ENCODE data around the gene EPN3. TPM values are rescaled to one million over a fixed set of nuclear protein-coding genes. Genes with fewer than 3 reads are reported as not detected.

Gene EPN3
- total RNA-seq, 1 experiment from 2014 or later: 0.92 TPM

DNA sequence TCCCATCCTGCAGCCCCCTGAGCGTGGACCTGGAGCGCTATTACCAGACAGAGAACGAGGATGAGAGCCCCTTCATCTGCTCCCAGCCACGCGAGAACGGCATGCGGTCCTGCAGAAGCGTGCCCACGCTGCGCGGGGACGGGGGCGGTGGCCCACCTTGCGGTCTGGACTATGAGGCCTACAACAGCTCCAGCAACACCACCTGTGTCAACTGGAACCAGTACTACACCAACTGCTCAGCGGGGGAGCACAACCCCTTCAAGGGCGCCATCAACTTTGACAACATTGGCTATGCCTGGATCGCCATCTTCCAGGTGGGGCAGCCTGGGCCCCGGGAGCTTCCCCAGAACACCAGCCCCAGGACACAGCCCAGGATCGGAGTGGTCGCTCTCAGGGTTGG lies 40.0 kb downstream of the EPN3 start:
- no peaks in the 10 kb centered on the region for H3K27me3 ChIP-seq (ENCODE audit: control insufficient read depth, insufficient read depth, low read length)
- ATAC-seq: no peak
- H3K27ac ChIP-seq (ENCODE audit: low read length): no peak overlapping the region
- no peaks in the 10 kb centered on the region for H3K4me1 ChIP-seq (ENCODE audit: control insufficient read depth, insufficient read depth, low read length)
- CTCF ChIA-PET: interaction anchor here (0.5 kb wide), 1 partner anchor 787 kb away, joined by 3 read pairs; no protein-coding TSS in a partner anchor
- POLR2A ChIA-PET: no interaction called here
- TF ChIP-seq, protein P1, sequence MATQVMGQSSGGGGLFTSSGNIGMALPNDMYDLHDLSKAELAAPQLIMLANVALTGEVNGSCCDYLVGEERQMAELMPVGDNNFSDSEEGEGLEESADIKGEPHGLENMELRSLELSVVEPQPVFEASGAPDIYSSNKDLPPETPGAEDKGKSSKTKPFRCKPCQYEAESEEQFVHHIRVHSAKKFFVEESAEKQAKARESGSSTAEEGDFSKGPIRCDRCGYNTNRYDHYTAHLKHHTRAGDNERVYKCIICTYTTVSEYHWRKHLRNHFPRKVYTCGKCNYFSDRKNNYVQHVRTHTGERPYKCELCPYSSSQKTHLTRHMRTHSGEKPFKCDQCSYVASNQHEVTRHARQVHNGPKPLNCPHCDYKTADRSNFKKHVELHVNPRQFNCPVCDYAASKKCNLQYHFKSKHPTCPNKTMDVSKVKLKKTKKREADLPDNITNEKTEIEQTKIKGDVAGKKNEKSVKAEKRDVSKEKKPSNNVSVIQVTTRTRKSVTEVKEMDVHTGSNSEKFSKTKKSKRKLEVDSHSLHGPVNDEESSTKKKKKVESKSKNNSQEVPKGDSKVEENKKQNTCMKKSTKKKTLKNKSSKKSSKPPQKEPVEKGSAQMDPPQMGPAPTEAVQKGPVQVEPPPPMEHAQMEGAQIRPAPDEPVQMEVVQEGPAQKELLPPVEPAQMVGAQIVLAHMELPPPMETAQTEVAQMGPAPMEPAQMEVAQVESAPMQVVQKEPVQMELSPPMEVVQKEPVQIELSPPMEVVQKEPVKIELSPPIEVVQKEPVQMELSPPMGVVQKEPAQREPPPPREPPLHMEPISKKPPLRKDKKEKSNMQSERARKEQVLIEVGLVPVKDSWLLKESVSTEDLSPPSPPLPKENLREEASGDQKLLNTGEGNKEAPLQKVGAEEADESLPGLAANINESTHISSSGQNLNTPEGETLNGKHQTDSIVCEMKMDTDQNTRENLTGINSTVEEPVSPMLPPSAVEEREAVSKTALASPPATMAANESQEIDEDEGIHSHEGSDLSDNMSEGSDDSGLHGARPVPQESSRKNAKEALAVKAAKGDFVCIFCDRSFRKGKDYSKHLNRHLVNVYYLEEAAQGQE (IDR thresholded peaks at IDR 0.05; ENCODE audit: insufficient read depth in 1 of 2, low read depth in 2 of 2, low read length in 1 of 2): no peak
- TF ChIP-seq TCF7L2 (IDR thresholded peaks at IDR 0.05; ENCODE audit: low read depth, low read length) (no peak), POLR2AphosphoS5 (IDR thresholded peaks at IDR 0.05; ENCODE audit: low read depth, low read length) (no peak), SIN3A (IDR thresholded peaks at IDR 0.05; ENCODE audit: borderline replicate concordance, insufficient read depth, low read depth, low read length) (no peak)
- TF ChIP-seq, protein P2, sequence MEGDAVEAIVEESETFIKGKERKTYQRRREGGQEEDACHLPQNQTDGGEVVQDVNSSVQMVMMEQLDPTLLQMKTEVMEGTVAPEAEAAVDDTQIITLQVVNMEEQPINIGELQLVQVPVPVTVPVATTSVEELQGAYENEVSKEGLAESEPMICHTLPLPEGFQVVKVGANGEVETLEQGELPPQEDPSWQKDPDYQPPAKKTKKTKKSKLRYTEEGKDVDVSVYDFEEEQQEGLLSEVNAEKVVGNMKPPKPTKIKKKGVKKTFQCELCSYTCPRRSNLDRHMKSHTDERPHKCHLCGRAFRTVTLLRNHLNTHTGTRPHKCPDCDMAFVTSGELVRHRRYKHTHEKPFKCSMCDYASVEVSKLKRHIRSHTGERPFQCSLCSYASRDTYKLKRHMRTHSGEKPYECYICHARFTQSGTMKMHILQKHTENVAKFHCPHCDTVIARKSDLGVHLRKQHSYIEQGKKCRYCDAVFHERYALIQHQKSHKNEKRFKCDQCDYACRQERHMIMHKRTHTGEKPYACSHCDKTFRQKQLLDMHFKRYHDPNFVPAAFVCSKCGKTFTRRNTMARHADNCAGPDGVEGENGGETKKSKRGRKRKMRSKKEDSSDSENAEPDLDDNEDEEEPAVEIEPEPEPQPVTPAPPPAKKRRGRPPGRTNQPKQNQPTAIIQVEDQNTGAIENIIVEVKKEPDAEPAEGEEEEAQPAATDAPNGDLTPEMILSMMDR (IDR thresholded peaks at IDR 0.05): no peak
- BruUV-seq (replicated peaks): no TSS peak
- no peaks in the 10 kb centered on the region for H3K9me3 ChIP-seq (ENCODE audit: control insufficient read depth, insufficient read depth, low read depth, low read length)
- intact Hi-C loops (cut with micrococcal nuclease; ENCODE audit: unreplicated experiment) (no loop called here), in situ Hi-C loops (cut with HindIII; ENCODE audit: low pct_unique_long_range_greater_than_20kb, low sequenced_read_pairs) (no loop called here)
- no peak for DNase-seq (ENCODE audit: low read depth, low spot score)
- no peak overlapping the region for H3K4me3 ChIP-seq (ENCODE audit: low read depth in 2 of 2, low read length in 2 of 2)
- H3K36me3 ChIP-seq (ENCODE audit: control insufficient read depth, insufficient read depth, low read length): no peaks in the 10 kb centered on the region

DNA sequence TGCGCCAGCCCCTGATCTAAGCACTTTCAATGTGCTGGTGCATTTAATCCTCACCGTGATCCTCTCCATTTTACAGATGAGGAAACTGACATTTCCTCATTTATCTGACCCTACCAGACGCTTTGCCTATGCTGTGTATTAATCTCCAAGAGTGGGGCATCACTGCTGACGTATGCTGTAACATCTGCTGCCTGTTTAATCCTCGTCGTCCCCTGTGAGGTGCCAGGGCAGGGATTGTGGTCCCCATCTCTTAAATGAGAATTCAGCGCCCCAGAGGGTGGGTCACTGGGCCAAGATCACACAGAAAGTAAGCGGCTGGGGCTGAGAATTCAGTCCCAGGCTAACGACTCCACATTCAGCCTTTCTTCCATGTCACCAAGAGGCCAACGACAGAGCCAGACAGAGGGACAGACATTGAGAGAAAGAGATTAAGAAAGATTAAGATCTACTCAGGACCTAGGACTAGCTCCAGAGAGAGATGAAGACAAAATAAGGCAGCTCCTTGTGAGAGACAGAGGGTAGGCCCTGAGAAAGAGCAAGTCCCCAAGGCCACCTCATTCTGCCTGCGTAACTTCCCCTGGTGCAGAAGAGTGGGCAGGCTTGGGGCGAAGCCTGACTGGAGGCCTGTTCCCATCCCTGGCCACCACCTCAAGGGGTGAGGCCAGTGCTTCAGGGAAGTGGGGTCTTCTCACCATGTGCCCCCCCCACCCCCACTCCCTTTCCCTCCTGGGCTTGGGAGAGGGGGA lies 41.5 kb downstream of the EPN3 start:
- BruUV-seq (replicated peaks): no TSS peak
- ChIA-PET POLR2A (interaction anchor here (0.6 kb wide), 1 partner anchor 18 kb away, joined by 3 read pairs; no protein-coding TSS in a partner anchor), CTCF (interaction anchor here (0.6 kb wide), 1 partner anchor 305 kb away, joined by 3 read pairs; no protein-coding TSS in a partner anchor)

More for the DNA sequence above, 41.5 kb downstream of the EPN3 start:
- H3K36me3 ChIP-seq (ENCODE audit: control insufficient read depth, insufficient read depth, low read length): no peaks in the 10 kb centered on the region
- TF ChIP-seq POLR2AphosphoS5 (IDR thresholded peaks at IDR 0.05; ENCODE audit: low read depth, low read length) (no peak), SIN3A (IDR thresholded peaks at IDR 0.05; ENCODE audit: borderline replicate concordance, insufficient read depth, low read depth, low read length) (no peak), TCF7L2 (IDR thresholded peaks at IDR 0.05; ENCODE audit: low read depth, low read length) (no peak)
- TF ChIP-seq, protein P2 (IDR thresholded peaks at IDR 0.05): no peak
- TF ChIP-seq, protein P1 (IDR thresholded peaks at IDR 0.05; ENCODE audit: insufficient read depth in 1 of 2, low read depth in 2 of 2, low read length in 1 of 2): no peak
- H3K27me3 ChIP-seq (ENCODE audit: control insufficient read depth, insufficient read depth, low read length): no peaks in the 10 kb centered on the region
- DNase-seq (ENCODE audit: low read depth, low spot score): no peak
- H3K9me3 ChIP-seq (ENCODE audit: control insufficient read depth, insufficient read depth, low read depth, low read length): no peaks in the 10 kb centered on the region
- H3K4me1 ChIP-seq (ENCODE audit: control insufficient read depth, insufficient read depth, low read length): no peaks in the 10 kb centered on the region
- in situ Hi-C loops (cut with HindIII; ENCODE audit: low pct_unique_long_range_greater_than_20kb, low sequenced_read_pairs) (no loop called here), intact Hi-C loops (cut with micrococcal nuclease; ENCODE audit: unreplicated experiment) (no loop called here)
- H3K27ac ChIP-seq (ENCODE audit: low read length): no peak overlapping the region
- H3K4me3 ChIP-seq (ENCODE audit: low read depth in 2 of 2, low read length in 2 of 2): no peak overlapping the region
- no peak for ATAC-seq

Data from Panc1 (cell line).